SW 1271 (cell line): Measurements from ENCODE around the gene B4GAT1.
"Not testable (repeated sequence)": the region's sequence is repeated elsewhere in the genome, so short reads cannot be mapped to it uniquely, and the experiment has no call there.

Experiments used
- DNase-seq, 2 experiments: peaks; one replicate each; lab custom pipeline; 2025; lab: John Stamatoyannopoulos, UW

Gene B4GAT1

GRCh38 chr11:66363187-66363601, 15.8 kb upstream of the B4GAT1 start:
- no peak for DNase-seq

DNA sequence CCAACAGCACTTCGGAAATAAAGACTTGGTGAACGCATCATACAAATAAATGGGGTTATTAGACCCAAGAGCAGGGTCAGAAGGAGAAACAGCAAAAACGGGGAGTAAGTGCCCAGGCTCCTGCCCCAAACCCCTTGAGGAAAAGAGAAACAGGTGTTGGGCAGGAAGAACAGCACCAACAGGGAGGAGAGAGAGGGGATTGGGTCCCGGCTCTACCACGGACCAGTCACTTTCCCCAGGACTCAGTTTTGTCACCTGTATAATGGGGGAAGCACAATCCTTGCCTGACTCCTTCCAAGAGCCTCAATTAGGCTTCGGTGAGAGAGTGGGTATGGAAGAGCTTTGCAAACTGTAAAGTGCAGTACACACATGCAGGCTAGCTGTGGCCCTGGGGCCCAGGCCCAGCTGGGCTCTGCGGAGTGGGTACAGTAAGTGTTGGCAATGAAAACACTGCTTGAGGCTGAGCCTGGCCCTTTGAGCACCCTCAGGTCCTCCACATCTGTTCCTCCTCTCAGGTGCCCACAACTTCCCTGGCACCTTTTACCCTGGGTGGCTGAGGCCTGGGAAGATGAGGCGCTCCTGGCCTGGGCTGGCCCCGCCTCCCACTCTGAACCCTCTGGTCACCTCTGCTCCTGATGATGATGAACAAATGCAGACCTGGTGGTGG, 15.2 kb upstream of the B4GAT1 start:
- no peak for DNase-seq

- DNase-seq, result no peak
Measured at GRCh38 chr11:66361502-66361941, 14.1 kb upstream of the B4GAT1 start.

DNA sequence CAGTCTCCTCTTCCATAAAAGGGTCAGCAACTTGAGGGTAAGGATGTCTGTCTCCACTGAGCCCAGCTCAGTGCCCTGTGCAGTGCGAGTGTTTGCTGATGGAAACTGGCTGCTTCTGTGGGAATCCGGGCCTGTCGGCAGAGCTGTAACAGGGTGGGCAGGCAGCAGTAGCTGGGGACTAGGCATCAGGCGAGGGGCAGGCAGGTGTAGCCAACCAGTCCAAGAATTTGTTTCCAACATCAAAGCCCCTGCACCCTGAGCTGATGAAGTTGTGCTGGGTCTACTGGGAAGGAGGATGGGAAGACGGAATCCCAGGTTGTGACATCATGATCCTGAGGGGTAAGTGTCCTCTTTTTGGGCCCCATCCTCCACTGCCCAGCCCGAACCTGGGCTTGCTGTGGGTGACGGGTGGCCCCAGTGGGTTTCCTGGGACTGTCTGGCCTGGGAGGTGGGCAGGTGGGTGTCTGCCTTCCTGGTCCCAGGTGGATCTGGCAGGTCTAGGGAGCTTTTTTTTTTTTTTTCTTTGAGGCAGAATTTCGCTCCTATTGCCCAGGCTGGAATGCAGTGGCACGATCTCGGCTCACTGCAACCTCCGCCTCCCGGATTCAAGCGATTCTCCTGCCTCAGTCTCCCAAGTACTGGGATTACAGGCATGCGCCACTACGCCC, 13.1 kb upstream of the B4GAT1 start:
- DNase-seq, result no peak

DNA sequence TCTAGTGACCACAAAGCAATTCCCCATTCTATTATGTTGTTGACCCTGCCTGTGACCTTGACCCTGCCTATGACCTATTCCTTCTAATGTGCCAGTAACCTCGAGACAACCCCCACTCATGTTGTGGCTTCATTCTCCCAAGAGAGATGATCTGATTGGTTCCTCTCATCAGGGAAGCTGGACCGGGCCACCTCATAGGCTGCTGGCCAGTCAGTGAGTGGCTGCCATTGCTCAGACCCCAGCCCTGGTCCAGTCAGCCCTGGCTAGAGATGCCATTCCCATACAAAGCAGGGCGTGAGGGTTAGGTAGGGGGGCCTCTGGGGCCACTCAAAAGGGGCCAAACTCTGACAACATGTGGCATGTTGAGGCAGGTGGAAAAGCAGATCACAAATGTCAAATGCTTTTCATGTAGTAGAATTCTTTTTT, 12.2 kb upstream of the B4GAT1 start:
- no peak for DNase-seq

DNA sequence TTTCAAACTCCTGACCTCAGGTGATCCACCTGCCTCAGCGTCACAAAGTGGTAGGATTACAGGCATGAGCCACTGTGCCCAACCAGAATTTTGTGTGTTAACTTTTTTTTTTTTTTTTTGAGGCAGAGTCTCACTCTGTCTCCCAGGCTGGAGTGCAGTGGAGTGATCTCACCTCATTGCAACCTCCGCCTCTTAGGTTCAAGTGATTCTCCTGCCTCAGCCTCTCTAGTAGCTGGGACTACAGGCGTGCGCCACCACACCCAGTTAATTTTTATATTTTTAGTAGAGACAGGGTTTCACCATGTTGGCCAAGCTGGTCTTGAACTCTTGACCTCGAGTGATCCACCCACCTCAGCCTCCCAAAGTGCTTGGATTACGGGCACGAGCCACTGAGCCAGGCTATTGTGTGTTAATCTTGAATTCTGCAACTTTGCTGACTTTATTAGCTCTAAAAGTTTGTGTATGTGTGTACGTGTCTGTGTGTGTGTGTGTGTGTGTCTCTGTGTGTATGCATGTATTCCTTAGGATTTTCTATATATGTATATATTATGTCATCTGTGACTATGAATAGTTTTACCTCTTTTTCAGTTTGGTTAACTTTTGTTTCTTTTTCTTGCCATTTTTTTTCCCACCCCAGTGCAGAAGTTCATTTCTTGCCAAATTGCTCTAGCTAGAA, 3.3 kb upstream of the B4GAT1 start:
- not testable (repeated sequence) for DNase-seq

DNA sequence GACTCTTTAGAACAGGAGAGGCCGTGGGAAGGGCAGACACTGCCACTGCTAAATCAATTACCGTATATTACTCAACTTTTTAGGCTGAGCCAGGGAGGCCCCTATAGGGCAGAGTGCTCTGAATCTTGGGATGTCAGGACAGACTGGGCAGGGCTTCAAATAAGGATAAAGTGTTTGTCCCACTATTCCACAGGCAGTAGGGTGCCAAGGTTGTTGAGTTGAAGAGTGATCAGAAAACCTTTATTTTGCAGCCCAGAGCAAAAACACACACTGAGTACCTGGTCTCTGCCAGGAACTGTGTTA, 1.6 kb upstream of the B4GAT1 start:
- DNase-seq, result no peak

DNA sequence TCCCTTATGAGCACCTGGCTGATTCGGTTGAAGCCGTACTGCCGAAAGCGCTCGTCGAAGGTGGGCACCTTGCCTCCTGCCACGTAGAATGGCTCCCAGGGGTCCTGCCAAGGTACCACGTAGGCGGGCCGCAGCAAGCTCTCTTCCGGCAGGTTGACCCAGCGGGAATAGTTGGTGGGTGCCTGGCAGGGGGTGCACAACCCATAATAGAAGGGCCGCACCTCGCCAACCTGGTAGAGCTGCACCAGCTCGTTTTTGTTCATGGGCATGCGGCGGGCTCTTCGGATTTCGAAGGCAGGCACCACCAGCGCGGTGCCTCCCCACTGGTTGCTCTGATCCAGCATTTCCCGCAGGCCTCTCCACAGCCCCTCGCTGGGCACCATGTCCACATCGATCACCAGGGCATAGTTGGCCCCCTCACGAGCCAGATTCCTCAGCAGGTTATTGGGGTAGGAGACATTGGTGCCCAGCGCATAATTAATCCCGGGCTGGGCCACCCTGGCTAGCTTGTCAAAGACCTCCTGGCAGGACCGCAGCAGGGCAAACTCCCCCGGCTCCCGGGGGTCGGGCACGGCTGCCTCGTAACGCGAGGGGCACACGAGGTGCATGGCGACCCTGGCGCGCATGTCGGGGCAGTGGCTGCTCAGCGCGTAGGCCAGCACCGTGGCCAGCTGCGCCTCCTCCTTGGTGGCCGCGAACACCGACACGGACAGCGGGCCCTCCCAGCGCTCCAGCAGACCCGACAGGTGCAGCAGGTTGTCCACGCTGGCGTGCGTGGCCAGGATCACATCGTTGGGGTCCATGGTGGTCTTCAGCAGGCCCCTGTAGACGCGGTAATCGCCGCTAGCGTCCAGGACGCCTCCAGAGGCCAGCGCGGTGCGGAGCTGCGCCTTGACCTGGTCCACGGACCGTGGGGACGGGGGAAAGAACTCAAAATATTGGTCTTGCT, 679 bp downstream of the B4GAT1 start:
- no peak for DNase-seq

DNA sequence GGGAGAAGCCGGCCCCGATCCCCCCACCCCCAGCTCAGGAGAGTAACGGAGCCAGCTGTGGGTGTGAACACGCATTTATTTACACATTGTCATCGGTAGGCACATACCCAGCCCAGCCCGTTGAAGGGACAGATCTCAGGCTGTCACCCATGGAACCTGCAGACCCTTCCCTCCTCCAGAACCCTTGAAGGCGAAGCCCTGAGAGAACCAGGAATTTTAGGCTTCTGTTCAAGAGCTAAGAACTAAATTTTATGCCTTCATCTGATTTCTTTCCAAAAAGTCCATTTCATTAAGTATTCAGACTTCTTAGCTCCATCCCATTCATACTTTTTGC, 2.1 kb downstream of the B4GAT1 start:
- no peak for DNase-seq

DNA sequence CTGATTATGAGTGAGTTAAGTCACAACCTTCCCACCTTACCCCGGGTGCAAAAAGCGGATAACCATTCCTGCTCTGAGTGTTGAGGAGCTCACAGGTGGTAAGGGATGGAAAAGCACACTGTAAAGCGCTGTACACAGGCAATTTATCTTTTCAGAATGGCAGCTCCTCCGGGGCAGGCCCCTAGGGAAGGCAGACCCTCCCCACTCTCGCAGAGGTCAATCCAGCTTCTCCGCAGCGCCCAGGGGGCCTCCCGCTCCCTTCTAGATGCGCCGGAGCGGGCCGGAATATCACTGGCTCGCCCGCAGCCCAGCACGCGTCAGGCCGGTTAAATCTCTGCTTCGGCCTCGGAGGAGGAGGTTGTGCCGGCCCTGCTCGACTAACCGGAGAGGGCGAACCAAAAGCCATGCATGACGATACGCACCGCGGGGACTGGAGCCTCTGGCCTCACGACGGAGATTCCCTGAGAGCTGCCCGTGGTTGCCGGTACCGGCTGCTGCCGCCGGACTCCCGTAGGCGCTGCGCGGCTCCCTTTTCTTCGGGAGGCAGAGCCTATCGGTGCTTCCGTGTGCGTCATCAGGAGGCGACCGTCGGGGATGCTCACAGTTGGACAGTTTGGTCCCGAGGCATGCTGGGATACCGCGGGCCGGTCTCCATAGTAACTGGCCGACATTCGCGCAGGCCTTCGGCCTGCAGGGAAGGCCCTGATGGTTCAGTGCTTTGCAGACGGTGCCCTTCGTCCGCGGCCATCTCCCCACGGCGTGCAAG, 2.7 kb downstream of the B4GAT1 start, which contains the start of gene BRMS1:
Gene BRMS1, minus strand, starts transcription at position 555 of the 766 bp plus-strand sequence. CDS start 2,870 bp downstream, outside the sequence.
- peak; percentile 88 to 92 for DNase-seq

DNA sequence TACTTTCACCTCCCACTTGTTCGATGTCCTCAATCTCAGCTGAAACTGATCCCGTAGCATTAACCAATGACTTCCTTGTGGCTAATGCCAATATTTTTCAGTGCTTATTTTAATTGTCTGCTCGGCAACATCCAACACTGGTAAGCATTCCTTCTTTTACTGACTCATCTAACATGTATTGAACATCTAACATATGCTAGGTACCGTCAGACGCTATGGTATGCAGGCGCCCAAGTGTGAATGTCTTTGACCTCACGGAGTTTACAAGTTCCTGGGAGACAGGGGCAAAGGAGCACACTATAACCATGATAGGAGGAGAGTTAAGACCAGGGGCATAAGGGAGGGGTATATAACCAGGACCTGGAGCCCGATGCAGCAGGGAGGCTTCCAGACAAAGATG, 4.3 kb downstream of the B4GAT1 start:
- no peak for DNase-seq

DNA sequence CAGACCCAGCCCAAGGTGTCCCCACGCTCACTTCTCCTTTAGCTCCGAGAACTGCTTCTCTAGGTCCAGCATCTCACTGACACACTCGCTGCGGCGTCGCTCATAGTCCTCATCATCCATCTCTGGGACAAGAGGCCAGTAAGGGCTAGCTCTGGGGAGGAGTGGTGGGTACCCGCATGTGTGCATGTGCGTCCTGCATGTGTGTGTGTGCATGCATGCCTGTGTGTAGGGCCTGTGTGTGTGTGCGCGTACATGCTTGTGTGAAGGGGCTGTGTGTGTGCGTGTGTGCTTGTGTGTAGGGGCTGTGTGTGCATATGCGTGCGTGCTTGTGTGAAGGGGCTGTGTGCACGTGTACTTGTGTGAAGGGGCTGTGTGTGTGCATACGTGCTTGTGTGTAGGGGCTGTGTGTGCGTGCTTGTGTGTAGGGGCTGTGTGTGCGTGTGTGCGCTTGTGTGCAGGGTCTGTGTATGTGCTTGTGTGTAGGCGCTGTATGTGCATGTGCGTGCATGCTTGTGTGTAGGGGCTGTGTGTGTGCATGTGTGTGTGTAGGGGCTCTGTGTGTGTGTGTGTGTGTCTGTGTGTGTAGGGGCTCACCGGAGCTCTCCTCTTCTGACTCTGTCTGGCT, 5.8 kb downstream of the B4GAT1 start:
- DNase-seq, result no peak

- no peak for DNase-seq
Measured at GRCh38 chr11:66340596-66341501, 6.6 kb downstream of the B4GAT1 start.

DNA sequence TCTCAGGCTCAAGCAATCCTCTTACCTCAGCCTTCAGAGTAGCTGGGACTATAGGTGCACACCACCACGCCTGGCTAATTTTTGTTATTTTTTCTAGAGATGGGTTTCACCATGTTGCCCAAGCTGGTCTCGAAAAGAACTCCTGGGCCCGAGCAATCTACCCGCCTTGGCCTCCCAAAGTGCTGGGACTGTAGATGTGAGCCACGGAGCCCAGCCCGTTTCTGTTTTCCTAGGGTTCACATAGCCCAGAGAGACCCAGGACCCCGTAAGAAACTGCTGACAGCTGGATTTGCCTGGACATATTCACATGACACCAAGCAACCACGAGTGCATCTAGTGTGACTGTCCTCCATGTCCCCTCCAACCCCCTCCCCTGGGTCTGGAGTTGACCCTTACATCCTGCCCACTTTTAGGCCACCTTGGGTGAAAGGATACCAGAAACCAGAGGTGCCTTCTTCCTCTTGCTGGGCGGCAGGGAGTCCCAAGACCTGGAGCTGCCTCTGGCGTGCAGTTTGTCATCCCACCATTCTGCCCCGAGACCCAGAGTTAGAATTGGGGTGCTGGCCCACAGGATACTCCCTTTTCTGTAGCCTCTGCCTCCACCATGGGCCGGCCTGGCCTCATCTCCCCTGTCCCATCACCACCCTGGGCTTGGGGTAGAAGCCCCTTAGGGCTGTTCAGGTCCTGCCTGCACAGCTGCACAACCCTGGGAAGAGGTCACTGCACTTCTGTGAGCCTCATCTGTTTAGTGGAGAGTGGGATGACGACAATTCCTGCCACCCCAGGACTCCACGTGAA, 7.5 kb downstream of the B4GAT1 start:
- DNase-seq, result no peak

- no peak for DNase-seq
Measured at GRCh38 chr11:66339162-66339675, 8.2 kb downstream of the B4GAT1 start.

- DNase-seq, result no peak
Measured at GRCh38 chr11:66338276-66339161, 8.9 kb downstream of the B4GAT1 start.

GRCh38 chr11:66337103-66337899, 10.1 kb downstream of the B4GAT1 start:
- no peak for DNase-seq
